Stimulated activated CD4-positive, alpha-beta T cell treated with anti-CD3 and anti-CD28 coated beads, Interleukin-15, amount 100 ng/mL, for 24 hours (primary cell): ENCODE results near the gene PTGES3.

Experiments used
- DNase-seq: peaks from one replicate; pipeline ENCODE4 v3.0.0-alpha.2; 2020

PTGES3 gene

GRCh38 chr12:56645717-56646446 lies 42.2 kb downstream of the PTGES3 start, which contains the start of gene ATP5F1B:
TSS of gene ATP5F1B (minus strand) at chr12:56645984. CDS start at chr12:56645963, 21 bp downstream.
- peak; percentile 94 for DNase-seq

- DNase-seq: no peak
Measured at GRCh38 chr12:56645201-56645716, 42.8 kb downstream of the PTGES3 start.

DNA sequence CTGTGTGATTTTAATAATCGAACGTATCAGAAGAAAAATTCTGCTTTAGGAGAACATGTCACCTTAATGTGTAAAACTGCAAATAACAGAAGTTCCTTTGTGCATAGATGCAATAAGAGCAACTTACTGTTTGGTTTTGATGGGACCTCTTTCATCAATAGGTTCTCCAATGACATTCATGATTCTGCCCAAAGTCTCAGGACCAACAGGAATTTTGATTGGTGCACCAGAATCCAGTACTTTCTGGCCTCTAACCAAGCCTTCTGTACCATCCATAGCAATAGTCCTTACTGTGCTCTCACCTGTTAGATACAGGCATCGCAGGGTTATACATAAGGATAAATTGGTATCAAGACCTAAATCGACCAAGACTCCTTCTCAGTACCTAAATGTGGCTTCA lies 43.4 kb downstream of the PTGES3 start:
- DNase-seq: no peak

GRCh38 chr12:56641219-56641618 lies 46.9 kb downstream of the PTGES3 start:
- no peak for DNase-seq

DNA sequence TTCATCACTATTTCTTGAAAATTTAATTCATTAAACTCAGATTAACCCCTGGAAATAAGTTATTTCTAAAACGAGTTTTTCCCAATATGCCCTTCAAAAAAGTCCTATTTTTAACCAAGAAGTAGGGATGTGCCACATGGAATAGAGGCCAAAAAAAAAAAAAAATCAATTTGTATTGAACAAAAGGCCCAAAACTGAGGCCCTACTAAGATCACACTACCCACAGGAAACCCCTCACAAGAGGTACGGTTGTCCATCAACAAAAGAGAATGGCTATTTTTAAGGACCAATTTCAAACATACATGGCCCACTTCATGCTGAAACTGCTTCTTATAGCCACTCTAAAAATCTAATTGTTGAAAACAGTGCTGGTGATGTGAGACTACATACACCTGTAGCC lies 50.5 kb downstream of the PTGES3 start:
- DNase-seq: no peak

GRCh38 chr12:56636675-56637540 lies 51.2 kb downstream of the PTGES3 start:
- DNase-seq: peak; percentile 93

DNA sequence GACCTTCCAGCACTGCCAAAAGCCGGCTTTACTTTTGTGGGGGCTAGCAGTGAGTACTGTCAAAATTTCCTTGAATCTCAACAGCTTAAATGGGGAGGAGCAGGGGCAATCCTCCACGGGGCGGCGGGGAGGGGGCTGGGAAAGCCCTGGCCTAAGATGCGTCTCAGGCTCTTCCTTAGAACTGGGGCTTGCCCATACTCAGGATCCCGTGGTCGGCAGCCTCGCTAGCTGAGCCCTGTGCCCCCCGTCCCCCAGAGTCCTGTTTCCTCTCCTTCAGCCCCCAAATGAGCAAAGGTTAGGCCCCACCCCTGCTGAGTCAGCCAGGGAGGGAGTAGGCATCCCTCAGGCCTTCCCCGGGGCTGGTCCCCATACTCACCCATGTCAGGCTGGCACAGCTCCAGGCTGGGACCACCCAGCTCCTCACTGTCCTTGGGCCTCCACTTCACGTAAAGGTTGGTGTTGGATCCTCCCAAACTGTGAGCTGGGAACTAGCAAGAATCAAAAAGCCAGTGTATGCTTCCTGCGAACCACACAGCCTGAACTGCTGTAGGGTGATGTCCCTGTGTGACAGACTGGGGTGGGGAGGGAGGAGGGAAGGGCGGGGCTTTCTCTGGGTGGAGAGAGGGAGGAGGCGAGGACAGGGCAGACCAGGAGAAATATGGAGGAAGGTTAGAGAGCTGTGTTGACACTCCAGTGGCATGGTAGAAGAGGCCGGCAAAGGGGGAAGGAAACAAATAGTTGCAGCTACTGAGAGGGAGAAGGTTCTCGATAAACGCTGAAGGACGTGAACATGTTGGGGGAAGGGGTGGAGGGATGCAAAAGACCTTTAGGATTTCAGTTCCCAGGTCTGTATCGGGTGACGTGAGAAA lies 52.0 kb downstream of the PTGES3 start:
- DNase-seq: peak; percentile 92

DNA sequence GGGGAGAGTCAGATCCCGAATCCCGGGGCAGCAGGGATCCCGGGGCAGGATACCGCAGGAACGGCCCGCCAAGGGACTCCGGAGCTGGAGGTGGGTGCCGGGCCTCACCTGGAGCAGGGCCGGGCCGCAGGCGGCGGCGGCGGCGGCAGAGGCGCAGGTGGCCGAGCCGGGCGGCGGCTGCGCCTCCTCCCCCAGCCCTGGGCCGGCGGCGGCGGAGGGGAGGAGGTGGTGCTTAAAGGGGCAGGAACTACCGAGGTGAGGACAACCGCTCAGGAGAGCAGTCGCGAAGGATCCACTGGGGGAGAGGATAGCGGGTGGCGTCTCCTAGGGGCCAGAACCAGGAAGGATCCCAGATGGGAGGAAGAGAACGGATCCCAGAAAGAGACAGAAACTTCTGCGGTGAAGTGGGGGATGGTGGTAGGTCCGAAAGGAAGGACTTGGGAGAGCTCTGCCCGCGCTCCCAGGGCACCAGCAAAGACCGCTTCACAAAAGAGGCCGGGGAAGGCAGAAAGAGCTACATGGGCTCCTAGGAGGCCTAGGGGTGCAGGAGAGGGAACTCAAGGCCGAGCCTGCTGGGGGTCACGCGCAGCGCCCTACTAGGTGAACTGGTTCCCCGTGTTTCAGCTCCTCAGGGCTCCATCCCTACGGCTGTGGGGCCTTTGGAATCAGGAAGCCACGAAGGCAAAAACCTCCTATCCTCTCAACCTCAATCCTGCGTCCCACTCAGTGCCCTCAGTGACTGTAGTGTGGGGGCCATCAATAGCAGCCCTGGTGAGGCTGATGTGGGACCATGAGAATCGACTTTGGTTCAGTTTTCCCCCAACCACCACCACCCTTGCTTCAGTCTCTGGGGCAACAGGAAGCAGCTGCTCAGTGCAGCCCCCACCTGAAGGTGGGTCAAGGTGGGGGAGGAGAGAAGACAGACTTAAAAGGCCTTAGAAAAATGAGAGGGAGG lies 53.0 kb downstream of the PTGES3 start:
- peak; percentile 77 for DNase-seq

DNA sequence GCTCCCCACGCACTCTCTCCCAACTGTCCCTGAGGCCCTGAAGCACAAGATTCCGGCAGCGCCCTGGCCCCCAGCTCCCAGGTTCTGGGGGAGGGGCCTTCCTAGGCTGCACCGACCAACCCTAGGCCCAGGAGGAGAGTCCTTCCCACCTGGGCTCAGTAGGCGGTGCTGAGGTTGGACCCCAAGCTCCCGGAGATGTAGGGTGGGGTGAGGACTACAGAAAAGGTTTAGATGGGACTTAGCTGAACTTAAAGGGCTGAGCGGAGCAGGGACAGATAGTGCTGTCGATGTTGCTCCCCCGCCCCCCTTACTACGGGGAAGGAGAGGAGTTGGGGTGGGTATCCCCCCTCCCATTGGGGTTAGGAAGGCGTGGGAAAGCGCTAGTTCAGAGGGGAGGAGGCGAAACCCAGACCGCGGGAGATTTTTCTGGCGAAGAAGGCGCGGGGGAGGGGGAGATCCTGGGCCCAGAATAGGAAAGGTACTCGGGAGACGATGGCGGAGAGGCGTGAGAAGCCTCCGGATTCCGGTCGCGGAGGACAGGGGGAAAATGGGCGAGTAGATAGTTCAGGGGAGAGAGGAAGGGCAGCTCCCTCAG lies 53.7 kb downstream of the PTGES3 start:
- DNase-seq: peak; percentile 50

GRCh38 chr12:56633468-56634241 lies 54.4 kb downstream of the PTGES3 start:
- DNase-seq: no peak

GRCh38 chr12:56632701-56633467 lies 55.2 kb downstream of the PTGES3 start:
- no peak for DNase-seq

- DNase-seq: peak; percentile 75
Measured at GRCh38 chr12:56631790-56632700, 56.0 kb downstream of the PTGES3 start.

GRCh38 chr12:56630180-56630632 lies 57.9 kb downstream of the PTGES3 start, which contains the start of gene BAZ2A:
TSS of gene BAZ2A (minus strand) at chr12:56630326. CDS start at chr12:56617530, 12,796 bp downstream.
- DNase-seq: peak; percentile 92

DNA sequence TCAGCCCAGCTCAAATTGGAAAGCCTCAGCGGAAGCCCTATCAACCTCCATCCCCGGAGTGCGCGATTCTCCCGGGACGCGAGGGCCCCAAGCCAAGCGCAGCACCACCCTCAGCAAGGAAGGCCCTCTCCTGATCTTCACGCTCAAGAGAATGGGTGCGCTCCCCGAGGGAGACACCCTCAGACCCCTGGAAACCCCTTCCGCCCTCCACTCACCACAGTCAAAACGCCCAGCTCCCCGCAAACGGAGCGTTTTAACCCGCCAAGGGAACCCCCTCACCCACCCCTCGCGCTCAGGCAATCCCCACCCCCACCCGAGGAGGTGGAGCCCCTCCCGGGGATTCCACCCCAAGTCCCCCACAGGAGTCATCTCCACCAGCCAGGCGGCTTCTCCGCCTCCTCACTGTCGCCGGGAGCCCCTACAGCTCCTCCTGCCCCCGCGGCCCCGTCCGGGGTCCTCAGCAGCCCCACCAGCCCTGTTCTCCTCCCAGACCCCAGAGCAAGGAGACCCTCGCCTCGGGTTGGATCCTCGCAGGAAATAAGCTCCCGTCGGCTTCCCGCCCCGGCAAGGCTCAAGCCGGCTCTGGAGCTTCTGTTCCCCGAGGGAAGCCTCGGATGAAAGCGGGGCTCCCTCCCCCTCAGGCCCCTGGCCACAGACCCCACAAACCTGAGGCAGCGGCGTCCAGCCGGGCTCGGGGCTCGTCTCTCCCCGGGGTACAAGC lies 58.5 kb downstream of the PTGES3 start:
- DNase-seq: peak; percentile 53

GRCh38 chr12:56628671-56629458 lies 59.2 kb downstream of the PTGES3 start:
- DNase-seq: peak; percentile 78

DNA sequence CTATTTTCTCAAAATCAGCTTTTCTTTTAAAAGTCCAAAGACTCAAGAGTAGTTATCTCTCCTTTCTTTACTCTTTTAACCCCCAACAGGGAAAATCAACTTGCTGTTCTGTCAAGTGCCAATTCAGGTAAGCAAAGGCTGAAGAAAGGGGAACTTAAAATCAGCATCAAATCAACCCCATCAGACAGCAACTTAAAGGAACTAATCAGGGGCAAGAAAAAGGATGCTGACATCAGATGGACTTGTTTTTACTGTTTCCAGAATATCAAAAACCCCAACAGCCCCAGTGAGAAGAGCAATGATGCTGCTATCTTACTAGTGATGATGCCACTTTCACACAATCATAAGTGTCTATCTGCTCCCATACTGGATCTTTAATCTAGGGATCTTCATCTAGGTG lies 61.4 kb downstream of the PTGES3 start:
- no peak for DNase-seq

DNA sequence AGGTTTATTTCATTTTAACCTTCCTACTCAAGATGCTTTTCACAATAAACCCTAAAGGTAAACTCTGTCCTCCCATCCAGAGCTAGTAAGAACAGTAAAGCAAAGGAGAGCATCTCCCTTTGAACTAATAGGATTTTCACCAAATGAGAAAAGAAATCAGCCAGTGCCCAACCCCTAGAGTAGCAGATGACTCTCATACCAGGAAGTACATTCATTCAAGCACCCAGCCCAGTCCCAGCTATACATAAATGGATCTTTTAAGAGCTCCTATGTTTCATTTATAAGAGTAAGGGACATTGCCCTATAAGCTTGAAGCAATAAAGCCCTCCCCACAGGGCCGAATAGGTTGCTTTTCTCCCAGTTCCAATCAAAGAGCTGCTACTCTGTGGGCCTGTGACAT lies 65.5 kb downstream of the PTGES3 start:
- no peak for DNase-seq
